Astrocyte (in vitro differentiated cells and primary cell): ENCODE measurements around the gene BCL3. TPM values are rescaled to one million over a fixed set of nuclear protein-coding genes. Genes with fewer than 3 reads are reported as not detected.

Source experiments
- DNase-seq: peaks from one replicate; pipeline ENCODE4 v3.0.0-alpha.2; 2010; ENCODE audit warnings: low read depth
- FAIRE-seq: peaks from 2 replicates; lab custom pipeline; 2011; peaks lifted over from hg19 to GRCh38; lab: Jason Lieb, UNC
- H2AFZ ChIP-seq: 2 replicates; pipeline ENCODE4 v1.6.0; 2012; ENCODE audit warnings: low read depth, low read length, inconsistent platforms
- H3K27ac ChIP-seq: 2 replicates; pipeline ENCODE4 v1.5.1; 2011; ENCODE audit warnings: low read depth, low read length, inconsistent platforms
- H3K27me3 ChIP-seq: 2 replicates; pipeline ENCODE4 v1.6.0; 2011; ENCODE audit warnings: low read length, inconsistent platforms; ENCODE audit not compliant: insufficient read depth
- H3K36me3 ChIP-seq: 2 replicates; pipeline ENCODE4 v1.5.1; 2011; ENCODE audit warnings: low read length, inconsistent platforms; ENCODE audit not compliant: insufficient read depth
- H3K4me1 ChIP-seq: 2 replicates; pipeline ENCODE4 v1.5.1; 2011; ENCODE audit warnings: low read length, inconsistent platforms; ENCODE audit not compliant: insufficient read depth
- H3K4me2 ChIP-seq: 2 replicates; pipeline ENCODE4 v1.6.0; 2012; ENCODE audit warnings: low read length, inconsistent platforms
- H3K4me3 ChIP-seq: 2 replicates; pipeline ENCODE4 v1.5.1; 2011; ENCODE audit warnings: low read depth, mild to moderate bottlenecking, low read length, inconsistent platforms; ENCODE audit not compliant: insufficient read depth
- H3K79me2 ChIP-seq: 2 replicates; pipeline ENCODE4 v1.6.0; 2012; ENCODE audit warnings: mild to moderate bottlenecking, low read length, inconsistent platforms; ENCODE audit not compliant: insufficient read depth
- H3K9ac ChIP-seq: 2 replicates; pipeline ENCODE4 v1.6.0; 2012; ENCODE audit warnings: mild to moderate bottlenecking, low read length, inconsistent platforms
- H3K9me3 ChIP-seq: 2 replicates; pipeline ENCODE4 v1.5.1; 2012; ENCODE audit warnings: low read depth, mild to moderate bottlenecking, low read length, inconsistent platforms; ENCODE audit not compliant: insufficient read depth
- H4K20me1 ChIP-seq: 2 replicates; pipeline ENCODE4 v1.6.0; 2012; ENCODE audit warnings: low read length, inconsistent platforms; ENCODE audit not compliant: insufficient read depth
- H3K27ac Mint-ChIP-seq: one replicate; pipeline ENCODE4 v1.8.0; 2021; ENCODE audit warnings: mild to moderate bottlenecking, mixed read lengths; ENCODE audit not compliant: unreplicated experiment
- H3K27me3 Mint-ChIP-seq: one replicate; pipeline ENCODE4 v1.8.0; 2021; ENCODE audit warnings: low read depth, mixed read lengths; ENCODE audit not compliant: unreplicated experiment
- H3K36me3 Mint-ChIP-seq: one replicate; pipeline ENCODE4 v1.8.0; 2021; ENCODE audit warnings: low read depth, mixed read lengths; ENCODE audit not compliant: unreplicated experiment
- H3K4me1 Mint-ChIP-seq: one replicate; pipeline ENCODE4 v1.8.0; 2021; ENCODE audit warnings: low read depth, mixed read lengths; ENCODE audit not compliant: unreplicated experiment
- H3K4me3 Mint-ChIP-seq: one replicate; pipeline ENCODE4 v1.8.0; 2021; ENCODE audit warnings: mild to moderate bottlenecking, moderate library complexity, mixed read lengths; ENCODE audit not compliant: unreplicated experiment
- H3K9me3 Mint-ChIP-seq: one replicate; pipeline ENCODE4 v1.8.0; 2021; ENCODE audit warnings: mild to moderate bottlenecking, mixed read lengths; ENCODE audit not compliant: unreplicated experiment
- CTCF ChIP-seq: IDR thresholded peaks from 2 replicates; pipeline ENCODE4 v1.5.1; 2011; ENCODE audit warnings: low read depth, mild to moderate bottlenecking, inconsistent platforms, low read length, moderate library complexity; ENCODE audit not compliant: insufficient read depth
- EZH2 ChIP-seq: IDR thresholded peaks from 2 replicates; pipeline ENCODE4 v1.6.1; 2012; ENCODE audit warnings: mild to moderate bottlenecking, low read length, inconsistent platforms; ENCODE audit not compliant: insufficient read depth
- total RNA-seq: library from RNA; stranded (reverse); gene quantifications from 2 replicates; pipeline ENCODE4 v1.2.1, GENCODE V29; 2021

The BCL3 gene
- total RNA-seq, 1 donor from 2014 or later = 17.3 TPM

- Histone ChIP-seq H2AFZ (no peak overlapping the region), H3K9me3 (no peaks in the 10 kb centered on the region), H3K4me3 (no peak overlapping the region), H4K20me1 (no peaks in the 10 kb centered on the region), H3K27me3 (no peaks in the 10 kb centered on the region), H3K27ac (peak overlapping the region; percentile 67), H3K4me2 (peak overlapping the region; percentile 17), H3K79me2 (no peaks in the 10 kb centered on the region), H3K9ac (peak overlapping the region; percentile 43), H3K4me1 (peaks cover 33% of the 10 kb centered on the region), H3K36me3 (no peaks in the 10 kb centered on the region)
- no peak for FAIRE-seq
- TF ChIP-seq EZH2 (no peak), CTCF (no peak)
- DNase-seq = peak; percentile 82
- Mint-ChIP-seq H3K4me1 (peaks cover 7% of the 10 kb centered on the region), H3K36me3 (no peaks in the 10 kb centered on the region), H3K27me3 (peaks cover 3% of the 10 kb centered on the region), H3K27ac (no peak overlapping the region), H3K4me3 (no peak overlapping the region), H3K9me3 (no peaks in the 10 kb centered on the region)
These were observed 11.1 kb upstream of the BCL3 start for GRCh38 chr19:44737238-44738071.

GRCh38 chr19:44738136-44738535 lies 10.4 kb upstream of the BCL3 start:
- FAIRE-seq = no peak
- H3K9me3 Mint-ChIP-seq = no peaks in the 10 kb centered on the region
- H3K9ac ChIP-seq = peak overlapping the region; percentile 43

More at GRCh38 chr19:44738136-44738535, 10.4 kb upstream of the BCL3 start:
- H3K4me1 ChIP-seq = peaks cover 38% of the 10 kb centered on the region
- H3K36me3 ChIP-seq = no peaks in the 10 kb centered on the region
- no peak overlapping the region for H3K4me3 ChIP-seq
- no peaks in the 10 kb centered on the region for H3K9me3 ChIP-seq
- Mint-ChIP-seq H3K27me3 (peaks cover 3% of the 10 kb centered on the region), H3K36me3 (no peaks in the 10 kb centered on the region), H3K27ac (no peak overlapping the region), H3K4me3 (no peak overlapping the region), H3K4me1 (peaks cover 14% of the 10 kb centered on the region)
- no peak overlapping the region for H3K4me2 ChIP-seq
- H2AFZ ChIP-seq = no peak overlapping the region
- no peaks in the 10 kb centered on the region for H3K79me2 ChIP-seq
- H3K27me3 ChIP-seq = no peaks in the 10 kb centered on the region
- peak overlapping the region; percentile 67 for H3K27ac ChIP-seq
- no peaks in the 10 kb centered on the region for H4K20me1 ChIP-seq
- DNase-seq = no peak
- TF ChIP-seq CTCF (no peak), EZH2 (no peak)
